ENCODE measurements around the gene BBS10. TPM values are rescaled to one million over a fixed set of nuclear protein-coding genes. Genes with fewer than 3 reads are reported as not detected.
"Not testable (repeated sequence)": the region's sequence is repeated elsewhere in the genome, so short reads cannot be mapped to it uniquely, and the experiment has no call there.

Gene BBS10
- polyA plus RNA-seq, 1 donor from 2014 or later: 15.4 TPM

- H3K4me2 ChIP-seq (ENCODE audit: low read length): no peak overlapping the region
- H4K20me1 ChIP-seq (ENCODE audit: insufficient read depth): no peaks in the 10 kb centered on the region
- no peaks in the 10 kb centered on the region for H3K27me3 ChIP-seq (ENCODE audit: insufficient read depth, low read depth, low read length)
- no peaks in the 10 kb centered on the region for H3K79me2 ChIP-seq (replicated peaks; ENCODE audit: insufficient read depth, low read length)
- H3K4me3 ChIP-seq (ENCODE audit: low read length): no peak overlapping the region
- no peaks in the 10 kb centered on the region for H3K9me3 ChIP-seq (ENCODE audit: low read length)
- H2AFZ ChIP-seq (ENCODE audit: low read depth, low read length): no peak overlapping the region
- TF ChIP-seq POLR2AphosphoS5 (IDR thresholded peaks at IDR 0.05) (no peak), TAF1 (IDR thresholded peaks at IDR 0.05; ENCODE audit: low read depth) (no peak)
- H3K9ac ChIP-seq (ENCODE audit: low read length): no peak overlapping the region
- no peak overlapping the region for H3K27ac ChIP-seq (ENCODE audit: low read length)
- H3K9me2 ChIP-seq (ENCODE audit: insufficient read depth, low read length): no peaks in the 10 kb centered on the region
- no peaks in the 10 kb centered on the region for H3F3A ChIP-seq (ENCODE audit: insufficient read depth, low read length, poor library complexity, severe bottlenecking)
- H3K36me3 ChIP-seq (ENCODE audit: insufficient read depth, low read length): peaks cover 6% of the 10 kb centered on the region
Observed at GRCh38 chr12:76374386-76375020, 26.3 kb upstream of the BBS10 start.

- Histone ChIP-seq H3K9me3 (ENCODE audit: low read length) (no peaks in the 10 kb centered on the region), H3K4me2 (ENCODE audit: low read length) (no peak overlapping the region), H3K9ac (ENCODE audit: low read length) (no peak overlapping the region), H2AFZ (ENCODE audit: low read depth, low read length) (no peak overlapping the region), H3K9me2 (ENCODE audit: insufficient read depth, low read length) (no peaks in the 10 kb centered on the region), H3K36me3 (ENCODE audit: insufficient read depth, low read length) (peaks cover 30% of the 10 kb centered on the region), H3F3A (ENCODE audit: insufficient read depth, low read length, poor library complexity, severe bottlenecking) (no peaks in the 10 kb centered on the region), H3K27ac (ENCODE audit: low read length) (no peak overlapping the region), H4K20me1 (ENCODE audit: insufficient read depth) (no peaks in the 10 kb centered on the region), H3K27me3 (ENCODE audit: insufficient read depth, low read depth, low read length) (no peaks in the 10 kb centered on the region), H3K79me2 (replicated peaks; ENCODE audit: insufficient read depth, low read length) (no peaks in the 10 kb centered on the region), H3K4me3 (ENCODE audit: low read length) (no peak overlapping the region)
- TF ChIP-seq MXI1 (conservative IDR thresholded peaks at IDR 0.05; ENCODE audit: poor library complexity, severe bottlenecking) (no peak), POLR2AphosphoS5 (IDR thresholded peaks at IDR 0.05) (no peak), CTCF (IDR thresholded peaks at IDR 0.05; ENCODE audit: poor library complexity, severe bottlenecking) (no peak), SMC3 (conservative IDR thresholded peaks at IDR 0.05; ENCODE audit: poor library complexity) (no peak), TAF1 (IDR thresholded peaks at IDR 0.05; ENCODE audit: low read depth) (no peak), EP300 (conservative IDR thresholded peaks at IDR 0.05; ENCODE audit: poor library complexity, severe bottlenecking) (no peak), EZH2 (IDR thresholded peaks at IDR 0.05; ENCODE audit: borderline replicate concordance, insufficient read depth, low read length, poor library complexity, severe bottlenecking) (no peak), RAD21 (conservative IDR thresholded peaks at IDR 0.05) (no peak)
Observed at GRCh38 chr12:76368230-76368629, 20.0 kb upstream of the BBS10 start.

- no peak overlapping the region for H3K27ac ChIP-seq (ENCODE audit: low read length)
- TF ChIP-seq REST (IDR thresholded peaks at IDR 0.05; ENCODE audit: borderline replicate concordance): no peak
- TF ChIP-seq EP300 (conservative IDR thresholded peaks at IDR 0.05; ENCODE audit: poor library complexity, severe bottlenecking): no peak
- no peak for TF ChIP-seq EZH2 (IDR thresholded peaks at IDR 0.05; ENCODE audit: borderline replicate concordance, insufficient read depth, low read length, poor library complexity, severe bottlenecking)
- no peak for TF ChIP-seq POLR2AphosphoS5 (IDR thresholded peaks at IDR 0.05)
- no peak for TF ChIP-seq SMC3 (conservative IDR thresholded peaks at IDR 0.05; ENCODE audit: poor library complexity)
- no peak for TF ChIP-seq CTCF (IDR thresholded peaks at IDR 0.05; ENCODE audit: poor library complexity, severe bottlenecking)
- no peak for TF ChIP-seq RAD21 (conservative IDR thresholded peaks at IDR 0.05)
- no peak for TF ChIP-seq MXI1 (conservative IDR thresholded peaks at IDR 0.05; ENCODE audit: poor library complexity, severe bottlenecking)
- no peak for TF ChIP-seq TAF1 (IDR thresholded peaks at IDR 0.05; ENCODE audit: low read depth)
- H3K9me2 ChIP-seq (ENCODE audit: insufficient read depth, low read length): no peaks in the 10 kb centered on the region
Observed at GRCh38 chr12:76366163-76366562, 17.9 kb upstream of the BBS10 start.

GRCh38 chr12:76364131-76364530, 15.9 kb upstream of the BBS10 start:
- peaks cover 26% of the 10 kb centered on the region for H3K36me3 ChIP-seq (ENCODE audit: insufficient read depth, low read length)
- H3K9me2 ChIP-seq (ENCODE audit: insufficient read depth, low read length); H3K79me2 ChIP-seq (replicated peaks; ENCODE audit: insufficient read depth, low read length); H4K20me1 ChIP-seq (ENCODE audit: insufficient read depth); H2AFZ ChIP-seq (ENCODE audit: low read depth, low read length); H3K27ac ChIP-seq (ENCODE audit: low read length); H3K4me3 ChIP-seq (ENCODE audit: low read length); H3K9ac ChIP-seq (ENCODE audit: low read length); H3K27me3 ChIP-seq (ENCODE audit: insufficient read depth, low read depth, low read length); H3F3A ChIP-seq (ENCODE audit: insufficient read depth, low read length, poor library complexity, severe bottlenecking); H3K9me3 ChIP-seq (ENCODE audit: low read length); H3K4me2 ChIP-seq (ENCODE audit: low read length): not testable (repeated sequence)

More at GRCh38 chr12:76366163-76366562, 17.9 kb upstream of the BBS10 start:
- no peak overlapping the region for H3K4me3 ChIP-seq (ENCODE audit: low read length)
- no peaks in the 10 kb centered on the region for H3F3A ChIP-seq (ENCODE audit: insufficient read depth, low read length, poor library complexity, severe bottlenecking)
- no peak overlapping the region for H3K4me2 ChIP-seq (ENCODE audit: low read length)
- no peaks in the 10 kb centered on the region for H3K9me3 ChIP-seq (ENCODE audit: low read length)
- no peaks in the 10 kb centered on the region for H4K20me1 ChIP-seq (ENCODE audit: insufficient read depth)
- no peaks in the 10 kb centered on the region for H3K79me2 ChIP-seq (replicated peaks; ENCODE audit: insufficient read depth, low read length)
- H2AFZ ChIP-seq (ENCODE audit: low read depth, low read length): no peak overlapping the region
- no peak overlapping the region for H3K9ac ChIP-seq (ENCODE audit: low read length)
- H3K27me3 ChIP-seq (ENCODE audit: insufficient read depth, low read depth, low read length): no peaks in the 10 kb centered on the region
- peaks cover 26% of the 10 kb centered on the region for H3K36me3 ChIP-seq (ENCODE audit: insufficient read depth, low read length)

All from neural cell (in vitro differentiated cells).